ENCODE measurements around the gene OR52K2. TPM values are rescaled to one million over a fixed set of nuclear protein-coding genes. Genes with fewer than 3 reads are reported as not detected.

The OR52K2 gene
- total RNA-seq, 1 donor: not detected

DNA sequence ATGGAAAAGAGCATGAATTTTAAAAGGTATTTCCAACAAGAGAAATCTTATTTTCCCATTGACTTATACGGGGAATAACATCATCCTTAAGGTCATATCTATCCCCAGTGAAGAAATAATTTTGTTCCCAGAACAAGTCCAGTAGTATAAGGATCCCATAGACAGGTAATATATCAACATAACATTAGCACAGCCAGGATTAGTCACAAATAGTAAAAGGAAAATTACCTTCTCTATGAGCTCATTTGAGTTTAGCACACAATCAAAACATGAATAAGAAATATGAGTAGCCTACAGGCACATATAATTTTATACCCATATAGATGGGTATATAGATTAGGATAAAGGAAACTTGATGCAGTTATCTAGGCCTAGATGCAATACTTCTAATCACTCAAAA, 30.5 kb downstream of the OR52K2 start:
- H3K36me3 ChIP-seq (ENCODE audit: insufficient read depth, low read length): no peaks in the 10 kb centered on the region

DNA sequence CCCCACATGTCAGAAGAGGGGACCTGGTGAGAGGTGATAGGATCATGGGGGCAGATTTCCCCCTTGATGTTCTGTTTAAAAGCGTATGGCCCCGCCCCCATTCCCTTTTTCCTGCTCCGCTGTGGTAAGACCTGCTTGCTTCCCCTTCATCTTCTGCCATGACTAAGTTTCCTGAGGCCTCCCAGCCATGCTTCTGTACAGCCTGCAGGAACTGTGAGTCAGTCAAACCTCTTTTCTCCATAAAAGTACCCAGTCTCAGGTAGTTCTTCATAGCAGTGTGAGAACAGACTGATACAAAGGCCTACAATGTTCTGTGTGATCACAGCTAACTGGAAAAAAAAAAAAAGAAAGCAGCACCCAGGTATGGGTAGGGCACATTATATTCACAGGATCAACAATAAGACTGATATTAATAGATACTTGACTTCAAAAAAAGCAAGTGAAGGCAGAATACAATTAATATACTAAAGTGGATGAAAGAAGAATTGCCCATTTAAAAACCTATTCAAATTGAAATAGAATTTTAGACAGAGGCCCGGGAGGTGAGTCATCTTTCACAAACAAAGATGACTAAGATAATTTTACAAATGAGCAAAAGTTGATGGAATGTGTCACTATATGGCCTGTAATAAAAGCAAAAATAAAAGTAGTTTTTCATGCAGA, 31.6 kb downstream of the OR52K2 start:
- TF ChIP-seq, protein P1, sequence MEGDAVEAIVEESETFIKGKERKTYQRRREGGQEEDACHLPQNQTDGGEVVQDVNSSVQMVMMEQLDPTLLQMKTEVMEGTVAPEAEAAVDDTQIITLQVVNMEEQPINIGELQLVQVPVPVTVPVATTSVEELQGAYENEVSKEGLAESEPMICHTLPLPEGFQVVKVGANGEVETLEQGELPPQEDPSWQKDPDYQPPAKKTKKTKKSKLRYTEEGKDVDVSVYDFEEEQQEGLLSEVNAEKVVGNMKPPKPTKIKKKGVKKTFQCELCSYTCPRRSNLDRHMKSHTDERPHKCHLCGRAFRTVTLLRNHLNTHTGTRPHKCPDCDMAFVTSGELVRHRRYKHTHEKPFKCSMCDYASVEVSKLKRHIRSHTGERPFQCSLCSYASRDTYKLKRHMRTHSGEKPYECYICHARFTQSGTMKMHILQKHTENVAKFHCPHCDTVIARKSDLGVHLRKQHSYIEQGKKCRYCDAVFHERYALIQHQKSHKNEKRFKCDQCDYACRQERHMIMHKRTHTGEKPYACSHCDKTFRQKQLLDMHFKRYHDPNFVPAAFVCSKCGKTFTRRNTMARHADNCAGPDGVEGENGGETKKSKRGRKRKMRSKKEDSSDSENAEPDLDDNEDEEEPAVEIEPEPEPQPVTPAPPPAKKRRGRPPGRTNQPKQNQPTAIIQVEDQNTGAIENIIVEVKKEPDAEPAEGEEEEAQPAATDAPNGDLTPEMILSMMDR (IDR thresholded peaks at IDR 0.05; ENCODE audit: extremely low read depth, low read depth, low read length): no peak
- Histone ChIP-seq H3K4me2 (ENCODE audit: insufficient read depth, low read length) (no peak overlapping the region), H3K27me3 (ENCODE audit: insufficient read depth, low read length) (no peaks in the 10 kb centered on the region), H4K20me1 (ENCODE audit: insufficient read depth, low read length) (no peaks in the 10 kb centered on the region), H3K9me3 (ENCODE audit: low read depth, low read length) (no peaks in the 10 kb centered on the region), H3K4me3 (ENCODE audit: insufficient read depth, low read length) (no peak overlapping the region), H3K27ac (ENCODE audit: low read depth, low read length) (no peak overlapping the region), H3K4me1 (ENCODE audit: insufficient read depth, low read length) (peaks cover 5% of the 10 kb centered on the region), H2AFZ (ENCODE audit: low read length) (no peak overlapping the region), H3K36me3 (ENCODE audit: insufficient read depth, low read length) (no peaks in the 10 kb centered on the region), H3K79me2 (ENCODE audit: insufficient read depth, low read length) (no peaks in the 10 kb centered on the region)
- peak; percentile 65 for DNase-seq (ENCODE audit: insufficient read length, low spot score, missing footprints)

More for the DNA sequence above, 30.5 kb downstream of the OR52K2 start:
- no peak for DNase-seq (ENCODE audit: insufficient read length, low spot score, missing footprints)
- no peak overlapping the region for H3K27ac ChIP-seq (ENCODE audit: low read depth, low read length)
- no peaks in the 10 kb centered on the region for H3K27me3 ChIP-seq (ENCODE audit: insufficient read depth, low read length)
- TF ChIP-seq, protein P1 (IDR thresholded peaks at IDR 0.05; ENCODE audit: extremely low read depth, low read depth, low read length): no peak
- H3K9me3 ChIP-seq (ENCODE audit: low read depth, low read length): no peaks in the 10 kb centered on the region
- H3K4me3 ChIP-seq (ENCODE audit: insufficient read depth, low read length): no peak overlapping the region
- no peaks in the 10 kb centered on the region for H3K79me2 ChIP-seq (ENCODE audit: insufficient read depth, low read length)
- H4K20me1 ChIP-seq (ENCODE audit: insufficient read depth, low read length): no peaks in the 10 kb centered on the region
- no peak overlapping the region for H3K4me2 ChIP-seq (ENCODE audit: insufficient read depth, low read length)
- H3K4me1 ChIP-seq (ENCODE audit: insufficient read depth, low read length): peaks cover 5% of the 10 kb centered on the region
- H2AFZ ChIP-seq (ENCODE audit: low read length): no peak overlapping the region

DNA sequence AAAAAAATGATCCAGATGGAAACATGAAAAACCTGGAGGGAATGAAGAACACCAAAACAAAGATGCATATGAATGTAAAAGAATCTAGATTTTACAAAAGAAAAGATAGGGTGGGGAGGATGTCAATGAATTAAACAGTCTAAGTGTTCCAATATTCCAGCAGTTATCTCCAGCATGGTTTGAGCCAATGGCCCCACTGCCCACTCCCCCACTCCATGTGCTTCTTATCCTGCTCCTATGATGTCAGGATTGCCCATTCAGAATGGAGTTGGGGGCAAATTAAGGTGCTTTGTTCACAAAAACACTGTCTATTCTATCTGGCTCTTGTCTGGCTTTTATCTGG, 32.1 kb downstream of the OR52K2 start:
- H3K9me3 ChIP-seq (ENCODE audit: low read depth, low read length): no peaks in the 10 kb centered on the region
- peaks cover 5% of the 10 kb centered on the region for H3K4me1 ChIP-seq (ENCODE audit: insufficient read depth, low read length)
- TF ChIP-seq, protein P1 (IDR thresholded peaks at IDR 0.05; ENCODE audit: extremely low read depth, low read depth, low read length): no peak
- H3K27ac ChIP-seq (ENCODE audit: low read depth, low read length): no peak overlapping the region
- H3K4me3 ChIP-seq (ENCODE audit: insufficient read depth, low read length): no peak overlapping the region
- H3K27me3 ChIP-seq (ENCODE audit: insufficient read depth, low read length): no peaks in the 10 kb centered on the region
- H3K4me2 ChIP-seq (ENCODE audit: insufficient read depth, low read length): no peak overlapping the region
- H3K79me2 ChIP-seq (ENCODE audit: insufficient read depth, low read length): no peaks in the 10 kb centered on the region
- H4K20me1 ChIP-seq (ENCODE audit: insufficient read depth, low read length): no peaks in the 10 kb centered on the region
- DNase-seq (ENCODE audit: insufficient read length, low spot score, missing footprints): no peak
- H3K36me3 ChIP-seq (ENCODE audit: insufficient read depth, low read length): no peaks in the 10 kb centered on the region
- no peak overlapping the region for H2AFZ ChIP-seq (ENCODE audit: low read length)

DNA sequence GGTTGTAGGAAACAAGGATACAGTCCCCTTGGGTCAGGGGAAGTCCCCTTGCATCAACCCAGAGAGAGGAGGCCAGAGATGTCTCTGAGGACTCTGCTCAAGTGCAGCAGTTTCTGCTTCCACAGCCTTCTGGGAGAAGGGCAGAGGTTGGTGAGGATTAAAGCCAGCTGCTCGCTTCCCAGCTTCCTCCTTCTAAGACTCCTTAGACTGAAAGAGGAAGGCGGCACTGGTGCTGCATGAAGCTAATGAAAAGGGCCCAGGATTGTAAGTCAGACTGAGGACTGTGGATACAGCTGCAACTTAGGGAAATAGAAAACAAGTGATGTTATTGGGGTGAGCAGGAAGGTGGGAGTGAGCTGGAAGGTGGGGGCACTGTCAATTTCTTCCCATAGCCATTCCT, 33.4 kb downstream of the OR52K2 start, which contains the start of gene OR52K1:
Gene OR52K1, plus strand, starts transcription at position 202 of the 400 bp plus-strand sequence. CDS start 6,255 bp downstream, outside the sequence.
- DNase-seq (ENCODE audit: insufficient read length, low spot score, missing footprints): no peak
- Histone ChIP-seq H4K20me1 (ENCODE audit: insufficient read depth, low read length) (no peaks in the 10 kb centered on the region), H3K4me3 (ENCODE audit: insufficient read depth, low read length) (no peak within 1 kb of the TSS), H3K79me2 (ENCODE audit: insufficient read depth, low read length) (no peaks in the 10 kb centered on the region), H3K9me3 (ENCODE audit: low read depth, low read length) (no peaks in the 10 kb centered on the region), H3K27ac (ENCODE audit: low read depth, low read length) (no peak within 1 kb of the TSS), H3K36me3 (ENCODE audit: insufficient read depth, low read length) (no peaks in the 10 kb centered on the region), H2AFZ (ENCODE audit: low read length) (no peak within 1 kb of the TSS), H3K27me3 (ENCODE audit: insufficient read depth, low read length) (no peaks in the 10 kb centered on the region), H3K4me1 (ENCODE audit: insufficient read depth, low read length) (peaks cover 5% of the 10 kb centered on the region), H3K4me2 (ENCODE audit: insufficient read depth, low read length) (no peak within 1 kb of the TSS)
- TF ChIP-seq, protein P1 (IDR thresholded peaks at IDR 0.05; ENCODE audit: extremely low read depth, low read depth, low read length): no peak

All from osteoblast (primary cell).